GM12878 (cell line): ENCODE results near the gene ZNF2. TPM values are rescaled to one million over a fixed set of nuclear protein-coding genes. Genes with fewer than 3 reads are reported as not detected.

Experiments used
- ATAC-seq: fragments of 200-7000 bp; cut with Tn5 transposase; 3 replicates; pipeline ENCODE4 v1.9.1; 2020; ENCODE audit warnings: mild to moderate bottlenecking, moderate library complexity
- BruUV-seq: library from RNA; stranded (reverse); fragments of 400-500 nt; replicated peaks from 2 replicates; lab custom pipeline; 2021; lab: Mats Ljungman, UMichigan
- CTCF ChIA-PET: fragments of 300-600 bp; sonication (Branson Sonifier 250); formaldehyde crosslinking; extraction: SDS; loops from one replicate; lab custom pipeline; 2021; ENCODE audit warnings: inconsistent platforms; lab: Yijun Ruan, JAX
- POLR2A ChIA-PET: fragments of 350-600 bp; formaldehyde crosslinking; extraction: SDS; loops from one replicate; lab custom pipeline; 2021; ENCODE audit warnings: inconsistent platforms; lab: Charles Lee
- RAD21 ChIA-PET: fragments of 300-600 bp; sonication (Branson Sonifier 250); formaldehyde crosslinking; loops from one replicate; lab custom pipeline; 2023; ENCODE audit warnings: antibody characterized with exemption; ENCODE audit not compliant: unreplicated experiment; lab: Charles Lee
- SMC1A ChIA-PET: fragments of 300-600 bp; sonication (Branson Sonifier 250); formaldehyde crosslinking; loops from one replicate; lab custom pipeline; 2023; ENCODE audit not compliant: unreplicated experiment, uncharacterized antibody; lab: Charles Lee
- DNase-seq: peaks from one replicate; pipeline ENCODE4 v3.0.0-alpha.2; 2011; ENCODE audit warnings: low read depth, low spot score
- FAIRE-seq: peaks from 3 replicates; lab custom pipeline; 2011; peaks lifted over from hg19 to GRCh38; lab: Jason Lieb, UNC
- H2AFZ ChIP-seq: 2 replicates; pipeline ENCODE4 v1.6.0; 2011; ENCODE audit warnings: low read depth, low read length, control low read depth; ENCODE audit not compliant: control insufficient read depth
- H3K27ac ChIP-seq: 2 replicates; pipeline ENCODE4 v1.5.1; 2011; ENCODE audit warnings: control low read depth; ENCODE audit not compliant: control insufficient read depth, insufficient read depth
- H3K27me3 ChIP-seq, 2 experiments: replicated peaks in 1 of 2; 2 replicates each; pipeline versions ENCODE4 v1.6.0 to v1.6.1; 2011; ENCODE audit warnings: low read length in 1 of 2; ENCODE audit not compliant: control insufficient read depth in 2 of 2, insufficient read depth in 2 of 2
- H3K36me3 ChIP-seq, 2 experiments: 2 replicates each; pipeline ENCODE4 v1.5.1; 2011; ENCODE audit warnings: low read length in 1 of 2; ENCODE audit not compliant: control insufficient read depth in 2 of 2, insufficient read depth in 2 of 2
- H3K4me1 ChIP-seq: 2 replicates; pipeline ENCODE4 v1.6.1; 2011; ENCODE audit warnings: mild to moderate bottlenecking, low read length, moderate library complexity, mixed read lengths; ENCODE audit not compliant: control insufficient read depth, insufficient read depth
- H3K4me2 ChIP-seq: 2 replicates; pipeline ENCODE4 v1.6.0; 2011; ENCODE audit warnings: control low read depth; ENCODE audit not compliant: control insufficient read depth, insufficient read depth
- H3K4me3 ChIP-seq: fragments of 200-600 bp; sonication (generic); 2 replicates; pipeline ENCODE4 v1.5.1; 2016
- H3K79me2 ChIP-seq: 2 replicates; pipeline ENCODE4 v1.6.0; 2011; ENCODE audit warnings: low read length; ENCODE audit not compliant: control insufficient read depth, insufficient read depth
- H3K9ac ChIP-seq: 2 replicates; pipeline ENCODE4 v1.8.0; 2011; ENCODE audit warnings: low read length, control low read depth, mixed read lengths; ENCODE audit not compliant: control insufficient read depth, insufficient read depth
- H3K9me3 ChIP-seq: replicated peaks from 3 replicates; pipeline ENCODE4 v1.5.1; 2011; ENCODE audit warnings: mild to moderate bottlenecking, low read length; ENCODE audit not compliant: control insufficient read depth, insufficient read depth
- H4K20me1 ChIP-seq: 2 replicates; pipeline ENCODE4 v1.6.0; 2011; ENCODE audit not compliant: control insufficient read depth, insufficient read depth
- ATF3 ChIP-seq: IDR thresholded peaks from 2 replicates; pipeline ENCODE4 v1.6.1; 2011; ENCODE audit warnings: low read depth, mild to moderate bottlenecking, low read length, moderate library complexity, borderline replicate concordance; ENCODE audit errors: extremely low read depth
- BHLHE40 ChIP-seq, 2 experiments: fragments of 450-650 bp in 1 of 2; IDR thresholded peaks; 2 replicates each; pipeline ENCODE4 v1.6.1; 2011 to 2017; ENCODE audit warnings: low read depth in 2 of 2, borderline replicate concordance in 1 of 2, improper control_type of control experiment in 1 of 2, low read length in 1 of 2, mild to moderate bottlenecking in 1 of 2
- CHD2 ChIP-seq: IDR thresholded peaks from 2 replicates; pipeline ENCODE4 v1.6.1; 2011; ENCODE audit warnings: low read depth, low read length, improper control_type of control experiment, borderline replicate concordance
- CREM ChIP-seq: IDR thresholded peaks from 2 replicates; pipeline ENCODE4 v1.6.1; 2014; ENCODE audit warnings: antibody characterized with exemption, low read depth
- ESRRA ChIP-seq: IDR thresholded peaks from 2 replicates; pipeline ENCODE4 v1.6.1; 2012; ENCODE audit warnings: mild to moderate bottlenecking, low read length, improper control_type of control experiment
- IRF4 ChIP-seq: IDR thresholded peaks from 2 replicates; pipeline ENCODE4 v1.6.1; 2011; ENCODE audit warnings: low read depth, low read length
- IRF5 ChIP-seq: fragments of 450-650 bp; IDR thresholded peaks from 2 replicates; pipeline ENCODE4 v1.6.1; 2017; ENCODE audit warnings: borderline replicate concordance
- MAX ChIP-seq: IDR thresholded peaks from 2 replicates; pipeline ENCODE4 v1.6.1; 2012; ENCODE audit warnings: low read depth, low read length, improper control_type of control experiment
- NR2C1 ChIP-seq: fragments of 450-650 bp; IDR thresholded peaks from 2 replicates; pipeline ENCODE4 v1.6.1; 2017; ENCODE audit warnings: antibody characterized with exemption, mild to moderate bottlenecking, moderate library complexity
- PKNOX1 ChIP-seq: fragments of 450-650 bp; IDR thresholded peaks from 2 replicates; pipeline ENCODE4 v1.6.1; 2016; ENCODE audit warnings: mild to moderate bottlenecking
- RELB ChIP-seq: fragments of 450-650 bp; IDR thresholded peaks from 2 replicates; pipeline ENCODE4 v1.6.1; 2017; ENCODE audit warnings: low read depth, mild to moderate bottlenecking, moderate library complexity
- STAT1 ChIP-seq: fragments of 450-650 bp; conservative IDR thresholded peaks from 2 replicates; pipeline ENCODE4 v1.6.1; 2014; ENCODE audit warnings: antibody characterized with exemption, mild to moderate bottlenecking
- STAT3 ChIP-seq: IDR thresholded peaks from 2 replicates; pipeline ENCODE4 v1.6.1; 2011; ENCODE audit warnings: low read depth, low read length, improper control_type of control experiment
- YBX1 ChIP-seq: fragments of 450-650 bp; IDR thresholded peaks from 2 replicates; pipeline ENCODE4 v1.6.1; 2016; ENCODE audit warnings: antibody characterized with exemption
- WGBS: methylation state at CpG from one replicate; pipeline ENCODE4 v1.1.6; 2016; ENCODE audit warnings: low lambda C conversion rate; ENCODE audit not compliant: insufficient replicate concordance, insufficient coverage; ENCODE audit errors: missing lambda C conversion rate; 5-methylcytosine and 5-hydroxymethylcytosine counted together
- in situ Hi-C: fragments of 300-500 bp; cut with MboI; formaldehyde crosslinking; loops from 9 replicates; pipeline ENCODE4 v1.14.3; 2018; ENCODE audit warnings: mixed read lengths
- intact Hi-C: fragments of 100-400 bp; cut with micrococcal nuclease; formaldehyde crosslinking; loops from one replicate; pipeline ENCODE4 v1.14.2; 2022; ENCODE audit not compliant: unreplicated experiment
- polyA plus RNA-seq, 11 experiments: library from polyadenylated mRNA; depleted of rRNA in 4 of 11; unstranded in 6 of 11; stranded (reverse) in 5 of 11; fragments of >200 nt; fragmentation: Nextera tagmentation in 4 of 11; fragmentation: Illumina TruSeq in 1 of 11; extraction: Ambion mirVana in 4 of 11; extraction: Trizol in 1 of 11; gene quantifications; 1 replicate in 1 of 11; 2 replicates in 10 of 11; pipeline versions ENCODE4 v1.2.1 to v1.2.3, GENCODE V29; 2011 to 2016; ENCODE audit warnings: inconsistent platforms in 2 of 11, missing spikeins in 2 of 11, low read depth in 1 of 11
- total RNA-seq, 4 experiments: library from RNA; depleted of rRNA in 3 of 4; stranded (reverse); fragments of >200 nt in 3 of 4; fragmentation: Illumina TruSeq in 1 of 4; extraction: Trizol in 1 of 4; gene quantifications; 2 replicates each; pipeline versions ENCODE4 v1.2.1 to v1.2.3, GENCODE V29; 2013 to 2021

ZNF2 gene
- total and polyA plus RNA-seq, 10 of the 15 experiments (the other 5 are each of a cell fraction or from before 2014, with no cell fraction given) = 2.4 to 5.1 (median 3.5) TPM

- TF ChIP-seq YBX1 = no peak
- no peak for TF ChIP-seq IRF5
- no peak for TF ChIP-seq NR2C1
- TF ChIP-seq STAT1 = no peak
- TF ChIP-seq CREM = no peak
- no peak for TF ChIP-seq ESRRA
- TF ChIP-seq IRF4 = no peak
- TF ChIP-seq PKNOX1 = no peak
- no peak for TF ChIP-seq CHD2
- TF ChIP-seq BHLHE40 (IDR thresholded peaks at IDR 0.05; ENCODE audit: borderline replicate concordance in 1 of 2, low read depth in 2 of 2, low read length in 1 of 2) = no peak
- no peak for TF ChIP-seq MAX
- no peak for TF ChIP-seq STAT3
- no peak for TF ChIP-seq RELB
- no peak for TF ChIP-seq ATF3
- CTCF ChIA-PET = interaction anchor here (0.6 to 2.3 kb wide), 10 partner anchors 42 to 298 kb away, joined by 3 to 10 read pairs (median 4); partner anchors contain the start of genes FAHD2A and MRPS5
- in situ Hi-C loops = no loop called here
- H3K4me1 ChIP-seq = peaks cover 5% of the 10 kb centered on the region; the same call in 1 of the 2 replicates
- H3K27ac ChIP-seq = peak overlapping the region; percentile 95
- no peaks in the 10 kb centered on the region for H4K20me1 ChIP-seq
- H3K4me2 ChIP-seq = peak overlapping the region; percentile 87
- intact Hi-C loops = loop anchor here (2.0 kb wide), 2 partner anchors 42 kb away; partner anchors contain the start of gene ZNF892
- SMC1A ChIA-PET = interaction anchor here (1.3 to 1.6 kb wide), 4 partner anchors 30 to 238 kb away, joined by 4 to 6 read pairs (median 5); partner anchors contain the start of gene MRPS5
- peak overlapping the region; percentile 97 for H3K9ac ChIP-seq
- POLR2A ChIA-PET = interaction anchor here (0.7 to 1.4 kb wide), 3 partner anchors 41 to 44 kb away, joined by 3 read pairs; partner anchors contain the start of gene MRPS5
- H3K27me3 ChIP-seq = no peaks in the 10 kb centered on the region
- 0% methylated on average over 9 of the region's 9 CpGs for WGBS
- FAIRE-seq (no peak), DNase-seq (no peak), ATAC-seq (peak; percentile 54)
- H3K79me2 ChIP-seq = peaks cover 13% of the 10 kb centered on the region
- peak overlapping the region; percentile 86 for H3K4me3 ChIP-seq
- H2AFZ ChIP-seq = peak overlapping the region; percentile 100
- TSS peak; percentile 96 for BruUV-seq
- RAD21 ChIA-PET = interaction anchor here (1.7 to 3.2 kb wide), 2 partner anchors 43 to 143 kb away, joined by 4 to 17 read pairs; partner anchors contain the start of gene MRPS5
- H3K9me3 ChIP-seq = no peaks in the 10 kb centered on the region
- no peaks in the 10 kb centered on the region for H3K36me3 ChIP-seq
Observed at GRCh38 chr2:95165030-95165370, 609 bp upstream of the ZNF2 start.
